Right lobe of liver (tissue), 6 donors: ENCODE data around the gene CALML5. TPM values are rescaled to one million over a fixed set of nuclear protein-coding genes. Genes with fewer than 3 reads are reported as not detected.

Experiments used
- ATAC-seq, 4 donors: fragments of 200-7000 bp; cut with Tn5 transposase; one replicate each; pipeline ENCODE4 v1.9.1; 2020; ENCODE audit warnings: mild to moderate bottlenecking in 4 of 4, moderate library complexity in 4 of 4
- DNase-seq, 3 donors: peaks; one replicate each; pipeline ENCODE4 v3.0.0-alpha.2; 2020
- H3K27ac ChIP-seq, 3 donors: fragments of 200-600 bp; one replicate each; pipeline ENCODE4 v1.8.0; 2022
- H3K27me3 ChIP-seq, 2 donors: fragments of 200-600 bp; one replicate each; pipeline ENCODE4 v1.8.0; 2022
- H3K36me3 ChIP-seq, 4 donors: fragments of 200-600 bp; sonication (generic) in 1 of 4; one replicate each; pipeline versions ENCODE4 v1.5.1 to v1.8.0; 2017 to 2022; ENCODE audit warnings: control low read depth in 1 of 4
- H3K4me1 ChIP-seq, 4 donors: fragments of 200-600 bp; sonication (generic) in 1 of 4; one replicate each; pipeline versions ENCODE4 v1.5.1 to v1.8.0; 2017 to 2022; ENCODE audit warnings: control low read depth in 1 of 4
- H3K4me3 ChIP-seq, 3 donors: fragments of 200-600 bp; one replicate each; pipeline ENCODE4 v1.8.0; 2022
- H3K9me3 ChIP-seq, 4 donors: fragments of 200-600 bp; sonication (generic) in 1 of 4; one replicate each; pipeline versions ENCODE4 v1.5.1 to v1.8.0; 2017 to 2022; ENCODE audit warnings: control low read depth in 1 of 4
- CTCF ChIP-seq, 4 donors: fragments of 200-600 bp in 3 of 4; fragments of 450-650 bp in 1 of 4; IDR thresholded peaks; one replicate each; pipeline versions ENCODE4 v1.5.1 to v1.8.0; 2016 to 2022; ENCODE audit warnings: antibody characterized with exemption in 4 of 4, mild to moderate bottlenecking in 2 of 4
- POLR2A ChIP-seq: fragments of 450-650 bp; IDR thresholded peaks from one replicate; pipeline ENCODE4 v1.6.1; 2017; ENCODE audit warnings: antibody characterized with exemption, mild to moderate bottlenecking
- WGBS: methylation state at CpG from one replicate; pipeline ENCODE4 v1.1.6; 2018; ENCODE audit warnings: low coverage, low lambda C conversion rate; ENCODE audit not compliant: insufficient coverage; ENCODE audit errors: missing lambda C conversion rate; 5-methylcytosine and 5-hydroxymethylcytosine counted together
- intact Hi-C, 2 donors: fragments of 100-400 bp; cut with DNase I; formaldehyde crosslinking; loops; one replicate each; pipeline versions ENCODE4 v1.11.2 to v1.14.1; 2022
- total RNA-seq, 6 experiments: library from RNA; depleted of rRNA in 2 of 6; stranded (reverse); fragments of >200 nt in 2 of 6; fragmentation: NEBNext Ultra II Directional in 3 of 6; extraction: Animal tissue kit (Norgen Biotek cat#: 25700) in 3 of 6; gene quantifications; one replicate each; pipeline versions ENCODE4 v1.1.0 to v1.2.4, GENCODE V29; 2016 to 2023
- donor health status: DM: no; HTN: yes; CAD: no.
- donor health status: DM: no; HTN: no; CAD: no.
- donor health status: DM: no; HTN: no; CAD: no.
- donor health status: DM: no; HTN: yes; CAD: no.
- donor health status: DM: no; HTN: yes; CAD: no.

The CALML5 gene
- total RNA-seq, 6 experiments from 2014 or later: not detected

GRCh38 chr10:5534880-5535856 is 35.8 kb upstream of the CALML5 start:
- intact Hi-C loops: loop anchor here in 1 of 2 donors (10.0 kb wide), 1 partner anchor 80 kb away; no protein-coding TSS in a partner anchor
- DNase-seq (no peak), ATAC-seq (peak; percentile 17 to 59 (median 40))
- H3K4me3 ChIP-seq: no peak overlapping the region
- WGBS: 54% methylated on average over 8 of the region's 8 CpGs
- H3K9me3 ChIP-seq: no peaks in the 10 kb centered on the region
- H3K27ac ChIP-seq: no peak overlapping the region
- TF ChIP-seq POLR2A: no peak
- no peak for TF ChIP-seq CTCF (IDR thresholded peaks at IDR 0.05)
- H3K27me3 ChIP-seq: no peaks in the 10 kb centered on the region
- H3K4me1 ChIP-seq: peaks cover 0 to 16% (median under 1%) of the 10 kb centered on the region in 4 donors
- no peaks in the 10 kb centered on the region for H3K36me3 ChIP-seq

- DNase-seq (no peak), ATAC-seq (peak in 1 of 4 donors; percentile 7)
- no peaks in the 10 kb centered on the region for H3K9me3 ChIP-seq
- peaks cover 0 to 25% (median 5%) of the 10 kb centered on the region in 4 donors for H3K4me1 ChIP-seq
- no peak overlapping the region for H3K27ac ChIP-seq
- TF ChIP-seq CTCF (IDR thresholded peaks at IDR 0.05) (no peak), POLR2A (no peak)
- H3K4me3 ChIP-seq: no peak overlapping the region
- WGBS: 78% methylated on average over 24 of the region's 38 CpGs
- H3K27me3 ChIP-seq: no peaks in the 10 kb centered on the region
- intact Hi-C loops: loop anchor here in 1 of 2 donors (10.0 kb wide), 1 partner anchor 81 kb away; no protein-coding TSS in a partner anchor
- H3K36me3 ChIP-seq: no peaks in the 10 kb centered on the region
These were observed 34.9 kb upstream of the CALML5 start for GRCh38 chr10:5534051-5534821.

GRCh38 chr10:5533098-5533731 is 33.8 kb upstream of the CALML5 start:
- ATAC-seq: no peak
- no peaks in the 10 kb centered on the region for H3K36me3 ChIP-seq
- H3K4me3 ChIP-seq: no peak overlapping the region
- intact Hi-C loops: loop anchor here in 1 of 2 donors (10.0 kb wide), 1 partner anchor 82 kb away; no protein-coding TSS in a partner anchor
- H3K9me3 ChIP-seq: no peaks in the 10 kb centered on the region
- peaks cover 0 to 33% (median 8%) of the 10 kb centered on the region in 4 donors for H3K4me1 ChIP-seq
- no peaks in the 10 kb centered on the region for H3K27me3 ChIP-seq
- TF ChIP-seq POLR2A (no peak), CTCF (IDR thresholded peaks at IDR 0.05) (no peak)
- H3K27ac ChIP-seq: no peak overlapping the region
- no peak for DNase-seq
- 97% methylated on average over 17 of the region's 21 CpGs for WGBS

GRCh38 chr10:5532618-5533097 is 33.3 kb upstream of the CALML5 start:
- H3K4me3 ChIP-seq: no peak overlapping the region
- no peak overlapping the region for H3K27ac ChIP-seq
- no peaks in the 10 kb centered on the region for H3K9me3 ChIP-seq
- no peaks in the 10 kb centered on the region for H3K36me3 ChIP-seq
- intact Hi-C loops: loop anchor here in 1 of 2 donors (10.0 kb wide), 1 partner anchor 82 kb away; no protein-coding TSS in a partner anchor
- no peaks in the 10 kb centered on the region for H3K27me3 ChIP-seq
- ATAC-seq: no peak
- H3K4me1 ChIP-seq: peaks cover 0 to 39% (median 11%) of the 10 kb centered on the region in 4 donors
- 95% methylated on average over 3 of the region's 6 CpGs for WGBS
- no peak for TF ChIP-seq POLR2A
- TF ChIP-seq CTCF (IDR thresholded peaks at IDR 0.05): no peak
- DNase-seq: no peak
